Measurements from ENCODE around the gene VSTM2L. TPM values are rescaled to one million over a fixed set of nuclear protein-coding genes. Genes with fewer than 3 reads are reported as not detected.

Gene VSTM2L
- total and polyA plus RNA-seq, 2 of the 13 experiments (the other 11 are each of a cell fraction or from before 2014, with no cell fraction given), result not detected

DNA sequence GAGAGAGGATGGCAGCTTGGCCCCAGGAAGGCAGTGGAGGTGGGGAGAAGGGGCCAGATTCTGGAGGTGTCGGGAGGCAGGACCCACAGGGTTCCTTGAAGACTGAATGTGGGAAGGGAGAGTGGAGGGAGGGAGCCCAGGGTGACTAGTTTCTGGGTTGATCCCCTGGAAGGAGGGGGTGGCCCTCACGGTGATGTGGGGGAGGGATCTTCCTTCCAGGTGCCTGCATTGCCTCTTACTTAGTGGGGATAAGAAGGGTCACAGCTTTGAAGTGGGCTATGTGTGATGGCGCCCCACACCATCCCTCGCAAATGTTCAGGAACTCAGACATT lies 26.7 kb downstream of the VSTM2L start (continued):
- TF ChIP-seq, protein P1, sequence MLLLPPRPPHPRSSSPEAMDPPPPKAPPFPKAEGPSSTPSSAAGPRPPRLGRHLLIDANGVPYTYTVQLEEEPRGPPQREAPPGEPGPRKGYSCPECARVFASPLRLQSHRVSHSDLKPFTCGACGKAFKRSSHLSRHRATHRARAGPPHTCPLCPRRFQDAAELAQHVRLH (CRISPR knock-in tag; IDR thresholded peaks at IDR 0.05; ENCODE audit: borderline replicate concordance, low read depth), result no peak
- no peak for TF ChIP-seq BHLHE40 (IDR thresholded peaks at IDR 0.05; ENCODE audit: low read length)
- TF ChIP-seq NFE2L1 (CRISPR knock-in tag; IDR thresholded peaks at IDR 0.05; ENCODE audit: borderline replicate concordance), result no peak
- no peak for TF ChIP-seq KAT2B (IDR thresholded peaks at IDR 0.05; ENCODE audit: borderline replicate concordance, low read depth, low read length)

DNA sequence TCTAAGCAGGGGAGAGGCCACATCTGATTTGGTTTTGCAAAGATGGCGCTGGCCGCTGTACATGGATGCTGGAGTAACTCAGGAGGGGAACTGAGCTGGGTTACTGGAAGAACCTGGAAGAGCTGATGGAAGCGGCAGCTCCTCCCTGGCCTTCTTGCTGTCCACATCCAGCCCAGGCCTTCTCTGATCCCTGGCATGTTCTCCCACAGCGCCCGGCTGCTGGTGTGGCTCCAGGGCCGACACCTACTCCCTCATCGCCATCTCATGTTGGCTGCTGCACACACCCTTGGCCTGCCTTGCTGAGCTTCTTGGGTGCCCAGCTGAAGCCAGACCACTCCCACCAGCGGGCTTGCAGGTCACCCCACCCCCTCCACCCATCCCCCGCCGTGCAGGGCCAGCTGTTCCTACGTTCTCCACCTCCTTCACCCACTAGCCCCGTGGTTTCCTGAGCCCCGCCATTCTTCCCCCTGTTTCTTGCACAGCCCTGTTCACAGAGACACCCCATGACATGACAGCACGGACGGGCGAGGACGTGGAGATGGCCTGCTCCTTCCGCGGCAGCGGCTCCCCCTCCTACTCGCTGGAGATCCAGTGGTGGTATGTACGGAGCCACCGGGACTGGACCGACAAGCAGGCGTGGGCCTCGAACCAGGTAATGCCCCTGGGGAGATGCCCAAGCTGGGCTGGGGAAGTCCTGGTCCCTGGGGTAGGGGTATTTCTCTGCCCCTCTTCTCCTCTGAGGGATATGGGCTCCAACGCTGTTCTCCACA lies 28.4 kb downstream of the VSTM2L start:
- no TSS peak for BruUV-seq (replicated peaks)
- 50% methylated on average over 27 of the region's 27 CpGs for WGBS (ENCODE audit: low lambda C conversion rate)
- H3K4me2 ChIP-seq (ENCODE audit: low read depth, low read length), result no peak overlapping the region
- no peaks in the 10 kb centered on the region for H3K4me1 ChIP-seq (ENCODE audit: insufficient read depth, low read length)
- no peaks in the 10 kb centered on the region for H3K79me2 ChIP-seq (ENCODE audit: insufficient read depth, low read length)
- peaks cover 28 to 72% of the 10 kb centered on the region in 2 experiments for H3K27me3 ChIP-seq (ENCODE audit: control insufficient read depth in 1 of 2, insufficient read depth in 2 of 2, low read length in 2 of 2)
- no peak overlapping the region for H2AFZ ChIP-seq (ENCODE audit: low read length)
- H3K9me3 ChIP-seq (ENCODE audit: low read length), result no peaks in the 10 kb centered on the region
- peaks cover 3% of the 10 kb centered on the region; the same call in 1 of the 2 replicates for H4K20me1 ChIP-seq (ENCODE audit: insufficient read depth, low read length)
- ATAC-seq, result no peak
- no peak overlapping the region for H3K27ac ChIP-seq (ENCODE audit: extremely low read length, insufficient read depth, low read length)
- intact Hi-C loops (cut with micrococcal nuclease; ENCODE audit: unreplicated experiment), result no loop called here
- no peak overlapping the region for H3K9ac ChIP-seq (ENCODE audit: insufficient read depth, low read depth, low read length)
- DNase-seq (ENCODE audit: low spot score), result no peak
- in situ Hi-C loops (cut with HindIII; ENCODE audit: extremely low pct_ligation_motif_present, low pct_unique_long_range_greater_than_20kb), result no loop called here
- CTCF ChIA-PET (ENCODE audit: low intra/inter-chr PET ratio, low total read pairs), result no interaction called here
- H3K36me3 ChIP-seq (replicated peaks in 1 of 2; ENCODE audit: control insufficient read depth in 1 of 2, insufficient read depth in 2 of 2, low read length in 2 of 2), result no peaks in the 10 kb centered on the region
- POLR2A ChIA-PET, result no interaction called here
- no peak for FAIRE-seq
- H3K4me3 ChIP-seq (replicated peaks in 1 of 3; ENCODE audit: insufficient read depth in 1 of 3, low read depth in 2 of 3, low read length in 3 of 3), result no peak overlapping the region
- no peak for TF ChIP-seq SMAD1 (CRISPR knock-in tag; IDR thresholded peaks at IDR 0.05; ENCODE audit: borderline replicate concordance, low read depth)
- no peak for TF ChIP-seq HES4 (CRISPR knock-in tag; IDR thresholded peaks at IDR 0.05; ENCODE audit: borderline replicate concordance)
- TF ChIP-seq PHF21A (CRISPR knock-in tag; IDR thresholded peaks at IDR 0.05), result no peak
- TF ChIP-seq ZNF350 (CRISPR knock-in tag; IDR thresholded peaks at IDR 0.05; ENCODE audit: borderline replicate concordance, low read depth), result no peak
- TF ChIP-seq, protein P2, sequence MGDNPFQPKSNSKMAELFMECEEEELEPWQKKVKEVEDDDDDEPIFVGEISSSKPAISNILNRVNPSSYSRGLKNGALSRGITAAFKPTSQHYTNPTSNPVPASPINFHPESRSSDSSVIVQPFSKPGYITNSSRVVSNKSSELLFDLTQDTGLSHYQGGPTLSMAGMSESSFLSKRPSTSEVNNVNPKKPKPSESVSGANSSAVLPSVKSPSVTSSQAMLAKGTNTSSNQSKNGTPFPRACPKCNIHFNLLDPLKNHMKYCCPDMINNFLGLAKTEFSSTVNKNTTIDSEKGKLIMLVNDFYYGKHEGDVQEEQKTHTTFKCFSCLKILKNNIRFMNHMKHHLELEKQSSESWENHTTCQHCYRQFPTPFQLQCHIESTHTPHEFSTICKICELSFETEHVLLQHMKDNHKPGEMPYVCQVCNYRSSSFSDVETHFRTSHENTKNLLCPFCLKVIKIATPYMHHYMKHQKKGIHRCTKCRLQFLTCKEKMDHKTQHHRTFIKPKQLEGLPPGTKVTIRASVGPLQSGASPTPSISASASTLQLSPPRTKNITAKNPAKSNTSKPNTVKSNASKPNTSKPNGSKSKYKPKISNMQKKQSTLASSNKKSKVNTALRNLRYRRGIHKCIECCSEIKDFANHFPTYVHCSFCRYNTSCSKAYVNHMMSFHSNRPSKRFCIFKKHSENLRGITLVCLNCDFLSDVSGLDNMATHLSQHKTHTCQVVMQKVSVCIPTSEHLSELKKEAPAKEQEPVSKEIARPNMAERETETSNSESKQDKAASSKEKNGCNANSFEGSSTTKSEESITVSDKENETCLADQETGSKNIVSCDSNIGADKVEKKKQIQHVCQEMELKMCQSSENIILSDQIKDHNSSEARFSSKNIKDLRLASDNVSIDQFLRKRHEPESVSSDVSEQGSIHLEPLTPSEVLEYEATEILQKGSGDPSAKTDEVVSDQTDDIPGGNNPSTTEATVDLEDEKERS (CRISPR knock-in tag; IDR thresholded peaks at IDR 0.05), result no peak
- no peak for TF ChIP-seq EZH2 (conservative IDR thresholded peaks at IDR 0.05; ENCODE audit: low read depth, low read length)
- TF ChIP-seq ZNF674 (CRISPR knock-in tag; IDR thresholded peaks at IDR 0.05; ENCODE audit: low read depth), result no peak
- TF ChIP-seq RAD51 (IDR thresholded peaks at IDR 0.05; ENCODE audit: borderline replicate concordance), result no peak
- TF ChIP-seq CAMTA2 (CRISPR knock-in tag; IDR thresholded peaks at IDR 0.05; ENCODE audit: borderline replicate concordance), result no peak
- TF ChIP-seq, protein P3, sequence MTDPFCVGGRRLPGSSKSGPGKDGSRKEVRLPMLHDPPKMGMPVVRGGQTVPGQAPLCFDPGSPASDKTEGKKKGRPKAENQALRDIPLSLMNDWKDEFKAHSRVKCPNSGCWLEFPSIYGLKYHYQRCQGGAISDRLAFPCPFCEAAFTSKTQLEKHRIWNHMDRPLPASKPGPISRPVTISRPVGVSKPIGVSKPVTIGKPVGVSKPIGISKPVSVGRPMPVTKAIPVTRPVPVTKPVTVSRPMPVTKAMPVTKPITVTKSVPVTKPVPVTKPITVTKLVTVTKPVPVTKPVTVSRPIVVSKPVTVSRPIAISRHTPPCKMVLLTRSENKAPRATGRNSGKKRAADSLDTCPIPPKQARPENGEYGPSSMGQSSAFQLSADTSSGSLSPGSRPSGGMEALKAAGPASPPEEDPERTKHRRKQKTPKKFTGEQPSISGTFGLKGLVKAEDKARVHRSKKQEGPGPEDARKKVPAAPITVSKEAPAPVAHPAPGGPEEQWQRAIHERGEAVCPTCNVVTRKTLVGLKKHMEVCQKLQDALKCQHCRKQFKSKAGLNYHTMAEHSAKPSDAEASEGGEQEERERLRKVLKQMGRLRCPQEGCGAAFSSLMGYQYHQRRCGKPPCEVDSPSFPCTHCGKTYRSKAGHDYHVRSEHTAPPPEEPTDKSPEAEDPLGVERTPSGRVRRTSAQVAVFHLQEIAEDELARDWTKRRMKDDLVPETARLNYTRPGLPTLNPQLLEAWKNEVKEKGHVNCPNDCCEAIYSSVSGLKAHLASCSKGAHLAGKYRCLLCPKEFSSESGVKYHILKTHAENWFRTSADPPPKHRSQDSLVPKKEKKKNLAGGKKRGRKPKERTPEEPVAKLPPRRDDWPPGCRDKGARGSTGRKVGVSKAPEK (CRISPR knock-in tag; IDR thresholded peaks at IDR 0.05; ENCODE audit: borderline replicate concordance), result no peak
- TF ChIP-seq BHLHE40 (IDR thresholded peaks at IDR 0.05; ENCODE audit: low read length), result no peak
- TF ChIP-seq, protein P4, sequence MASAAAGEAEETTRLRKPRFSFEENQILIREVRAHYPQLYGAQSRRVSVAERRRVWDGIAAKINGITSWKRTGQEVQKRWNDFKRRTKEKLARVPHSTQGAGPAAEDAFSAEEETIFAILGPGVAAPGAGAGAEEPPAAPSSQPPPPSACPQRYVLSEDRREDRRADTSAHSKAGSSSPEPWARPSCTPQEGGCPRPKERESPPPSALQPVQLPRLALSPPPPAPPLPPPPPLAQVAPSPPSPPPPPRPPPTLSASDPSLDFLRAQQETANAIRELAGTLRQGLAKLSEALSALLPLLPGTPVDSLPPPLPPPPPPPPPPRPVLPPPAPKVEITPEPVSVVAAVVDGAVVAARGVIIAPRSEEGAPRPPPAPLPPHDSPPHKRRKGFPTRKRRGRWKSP (CRISPR knock-in tag; IDR thresholded peaks at IDR 0.05), result no peak

Measured in HepG2 (cell line).